SIG-M5 (cell line): ENCODE measurements around the gene CD300LG.

Source experiments
- DNase-seq: peaks from one replicate; lab custom pipeline; 2025; lab: John Stamatoyannopoulos, UW

Gene CD300LG

GRCh38 chr17:43907425-43907981, 60.5 kb downstream of the CD300LG start, which contains the start of gene MPP2:
TSS of gene MPP2 (minus strand) at chr17:43907536. CDS start at chr17:43904460, 3,076 bp downstream.
- DNase-seq, result no peak

- DNase-seq, result no peak
Observed at GRCh38 chr17:43907998-43908721, 61.2 kb downstream of the CD300LG start.

GRCh38 chr17:43909537-43910231, 62.7 kb downstream of the CD300LG start:
- DNase-seq, result no peak

- DNase-seq, result no peak
Observed at GRCh38 chr17:43911904-43912303, 64.9 kb downstream of the CD300LG start.

GRCh38 chr17:43912635-43913304, 65.8 kb downstream of the CD300LG start:
- no peak for DNase-seq
